SH-SY5Y (cell line): ENCODE measurements around the gene NFKBIB.

Experiments used
- GATA2 ChIP-seq: IDR thresholded peaks from 2 replicates; pipeline ENCODE4 v1.6.1; 2011; ENCODE audit warnings: mild to moderate bottlenecking, low read depth, low read length
- GATA3 ChIP-seq: IDR thresholded peaks from 2 replicates; pipeline ENCODE4 v1.6.1; 2011; ENCODE audit warnings: low read depth, mild to moderate bottlenecking, low read length, moderate library complexity

GRCh38 chr19:38921420-38922274, 21.9 kb downstream of the NFKBIB start:
- TF ChIP-seq GATA2, result no peak
- no peak for TF ChIP-seq GATA3
